A673 (cell line): ENCODE measurements around the gene TMBIM6. TPM values are rescaled to one million over a fixed set of nuclear protein-coding genes. Genes with fewer than 3 reads are reported as not detected.

ENCODE experiments used
- BruUV-seq: library from RNA; stranded (reverse); fragments of 400-500 nt; replicated peaks from 2 replicates; lab custom pipeline; 2021; lab: Mats Ljungman, UMichigan
- CTCF ChIA-PET: fragments of 300-600 bp; sonication (Branson Sonifier 250); formaldehyde crosslinking; loops from one replicate; lab custom pipeline; 2022; ENCODE audit warnings: antibody characterized with exemption; lab: Charles Lee
- POLR2A ChIA-PET: fragments of 300-600 bp; sonication (Branson Sonifier 250); formaldehyde crosslinking; loops from one replicate; lab custom pipeline; 2022; ENCODE audit warnings: antibody characterized with exemption; ENCODE audit not compliant: low non-redundant PET; lab: Charles Lee
- DNase-seq: peaks from one replicate; pipeline ENCODE4 v3.0.0-alpha.2; 2015; ENCODE audit warnings: low spot score
- H3K27ac ChIP-seq: fragments of 200-600 bp; sonication (generic); 2 replicates; pipeline ENCODE4 v1.5.1; 2016; ENCODE audit warnings: mixed run types, low read depth, mild to moderate bottlenecking, mixed read lengths, antibody characterized with exemption, low read length; ENCODE audit not compliant: poor library complexity, severe bottlenecking
- H3K27me3 ChIP-seq: fragments of 200-600 bp; sonication (generic); replicated peaks from 2 replicates; pipeline ENCODE4 v1.6.1; 2017; ENCODE audit warnings: mixed run types, low read depth, mild to moderate bottlenecking, mixed read lengths, antibody characterized with exemption, low read length; ENCODE audit not compliant: insufficient read depth, poor library complexity
- H3K36me3 ChIP-seq: fragments of 200-600 bp; sonication (generic); 2 replicates; pipeline ENCODE4 v1.6.1; 2016; ENCODE audit warnings: mixed run types, mild to moderate bottlenecking, mixed read lengths, antibody characterized with exemption, low read length; ENCODE audit not compliant: insufficient read depth, poor library complexity, severe bottlenecking
- H3K4me1 ChIP-seq: fragments of 200-600 bp; sonication (generic); 2 replicates; pipeline ENCODE4 v1.6.1; 2017; ENCODE audit warnings: mixed run types, mild to moderate bottlenecking, mixed read lengths, antibody characterized with exemption, low read length; ENCODE audit not compliant: insufficient read depth, poor library complexity, severe bottlenecking
- H3K4me3 ChIP-seq: fragments of 200-600 bp; sonication (generic); 2 replicates; pipeline ENCODE4 v1.5.1; 2016; ENCODE audit warnings: low read depth, mixed run types, mild to moderate bottlenecking, mixed read lengths, low read length; ENCODE audit not compliant: poor library complexity, severe bottlenecking
- H3K9me3 ChIP-seq: fragments of 200-600 bp; sonication (generic); 2 replicates; pipeline ENCODE4 v1.6.1; 2016; ENCODE audit warnings: mixed run types, low read depth, mild to moderate bottlenecking, mixed read lengths, antibody characterized with exemption, low read length; ENCODE audit not compliant: poor library complexity, severe bottlenecking
- CTCF ChIP-seq: fragments of 300-800, 200-600 bp; sonication (generic); conservative IDR thresholded peaks from 2 replicates; pipeline ENCODE4 v1.5.1; 2017; ENCODE audit warnings: low read depth, mild to moderate bottlenecking, antibody characterized with exemption, low read length, moderate library complexity, mixed read lengths
- EZH2 ChIP-seq: fragments of 200-600 bp; sonication (generic); IDR thresholded peaks from 2 replicates; pipeline ENCODE4 v1.6.1; 2017; ENCODE audit warnings: borderline replicate concordance, low read depth, mild to moderate bottlenecking, mixed read lengths, antibody characterized with exemption, low read length; ENCODE audit not compliant: poor library complexity, severe bottlenecking
- intact Hi-C: fragments of 100-400 bp; cut with micrococcal nuclease; formaldehyde crosslinking; loops from one replicate; pipeline ENCODE4 v1.10.0; 2022; ENCODE audit not compliant: unreplicated experiment
- total RNA-seq: library from RNA; stranded (reverse); gene quantifications from 2 replicates; pipeline ENCODE4 v1.2.3, GENCODE V29; 2021

TMBIM6 gene
- total RNA-seq, 1 experiment from 2014 or later = 454 TPM

GRCh38 chr12:49796155-49796554 lies 54.8 kb downstream of the TMBIM6 start:
- ChIA-PET POLR2A (no interaction called here), CTCF (no interaction called here)
- Histone ChIP-seq H3K4me1 (no peaks in the 10 kb centered on the region), H3K27ac (no peak overlapping the region), H3K4me3 (no peak overlapping the region), H3K27me3 (no peaks in the 10 kb centered on the region), H3K9me3 (no peaks in the 10 kb centered on the region), H3K36me3 (peaks cover 4% of the 10 kb centered on the region)
- no peak for DNase-seq
- no TSS peak for BruUV-seq
- intact Hi-C loops = no loop called here
- TF ChIP-seq CTCF = no peak

GRCh38 chr12:49796606-49797448 lies 55.5 kb downstream of the TMBIM6 start:
- no peak for DNase-seq
- H3K27me3 ChIP-seq = no peaks in the 10 kb centered on the region
- no peaks in the 10 kb centered on the region for H3K9me3 ChIP-seq
- H3K27ac ChIP-seq = no peak overlapping the region
- BruUV-seq = no TSS peak
- H3K4me3 ChIP-seq = no peak overlapping the region
- POLR2A ChIA-PET = no interaction called here
- CTCF ChIA-PET = interaction anchor here (0.6 kb wide), 1 partner anchor 38 kb away, joined by 9 read pairs; no protein-coding TSS in a partner anchor
- peaks cover 11% of the 10 kb centered on the region for H3K36me3 ChIP-seq
- no peaks in the 10 kb centered on the region for H3K4me1 ChIP-seq
- intact Hi-C loops = no loop called here
- TF ChIP-seq EZH2 (no peak), CTCF (no peak)

GRCh38 chr12:49797449-49797776 lies 56.1 kb downstream of the TMBIM6 start:
- BruUV-seq = no TSS peak
- no peaks in the 10 kb centered on the region for H3K4me1 ChIP-seq
- intact Hi-C loops = no loop called here
- DNase-seq = no peak
- TF ChIP-seq CTCF = no peak
- H3K9me3 ChIP-seq = no peaks in the 10 kb centered on the region
- H3K27ac ChIP-seq = no peak overlapping the region
- H3K36me3 ChIP-seq = peaks cover 11% of the 10 kb centered on the region
- no peak overlapping the region for H3K4me3 ChIP-seq
- no peaks in the 10 kb centered on the region for H3K27me3 ChIP-seq
- ChIA-PET POLR2A (no interaction called here), CTCF (interaction anchor here (0.6 kb wide), 1 partner anchor 37 kb away, joined by 9 read pairs; no protein-coding TSS in a partner anchor)
